Colonic mucosa (tissue), 4 donors: ENCODE results near the gene EFCAB7. TPM values are rescaled to one million over a fixed set of nuclear protein-coding genes. Genes with fewer than 3 reads are reported as not detected.
"Not testable (repeated sequence)": the region's sequence is repeated elsewhere in the genome, so short reads cannot be mapped to it uniquely, and the experiment has no call there.

Experiments used
- DNase-seq: peaks from one replicate; pipeline ENCODE4 v3.0.0-alpha.2; 2020
- H3K27ac ChIP-seq: fragments of 200-600 bp; one replicate; pipeline ENCODE4 v1.8.0; 2021
- H3K27me3 ChIP-seq: fragments of 200-600 bp; one replicate; pipeline ENCODE4 v1.8.0; 2021
- H3K36me3 ChIP-seq: fragments of 200-600 bp; one replicate; pipeline ENCODE4 v1.8.0; 2021
- H3K4me1 ChIP-seq: fragments of 200-600 bp; one replicate; pipeline ENCODE4 v1.8.0; 2021; ENCODE audit warnings: mild to moderate bottlenecking
- H3K4me3 ChIP-seq: fragments of 200-600 bp; one replicate; pipeline ENCODE4 v1.8.0; 2021
- H3K9ac ChIP-seq, 2 donors: one replicate each; pipeline ENCODE4 v1.7.0; 2013; ENCODE audit warnings: control low read depth in 2 of 2, low read depth in 2 of 2, low read length in 2 of 2
- H3K9me3 ChIP-seq: fragments of 200-600 bp; one replicate; pipeline ENCODE4 v1.8.0; 2021
- intact Hi-C: fragments of 100-400 bp; cut with DNase I; formaldehyde crosslinking; loops from one replicate; pipeline ENCODE4 v1.14.1; 2022
- total RNA-seq, 2 donors: library from RNA; stranded (reverse); fragmentation: NEBNext Ultra II Directional in 1 of 2; extraction: Animal tissue kit (Norgen Biotek cat#: 25700) in 1 of 2; gene quantifications; one replicate each; pipeline ENCODE4 v1.2.1, GENCODE V29; 2021
- TF ChIP-seq, protein P1 (sequence below): fragments of 200-600 bp; IDR thresholded peaks from one replicate; pipeline ENCODE4 v1.8.0; 2022; ENCODE audit warnings: antibody characterized with exemption, mild to moderate bottlenecking
- donor health status: healthy.
- donor health status: DM: no; HTN: no; CAD: no.
- donor health status: DM: no; HTN: no; CAD: no.

EFCAB7 gene
- total RNA-seq, 2 donors from 2014 or later = 2.0 to 3.8 TPM

DNA sequence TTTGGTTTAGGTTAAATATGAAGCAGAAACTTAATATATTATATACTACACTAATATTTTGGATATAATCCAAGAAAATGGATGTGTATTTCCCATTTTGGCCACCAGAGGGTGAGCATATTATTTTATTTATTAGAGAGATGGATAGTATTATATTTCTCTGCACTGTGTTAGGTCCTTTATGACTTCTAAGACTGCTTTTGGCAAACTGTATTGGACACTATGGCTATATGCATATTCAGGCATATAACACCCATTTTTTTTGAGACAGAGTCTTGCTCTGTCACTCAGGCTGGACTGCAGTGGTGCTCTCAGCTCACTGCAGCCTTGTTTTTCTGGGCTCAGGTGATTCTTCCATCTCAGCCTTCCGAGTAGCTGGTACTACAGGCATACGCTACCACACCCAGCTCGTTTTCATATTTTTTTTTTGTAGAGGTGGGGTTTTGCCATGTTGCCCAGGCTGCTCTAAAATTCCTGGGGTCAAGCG lies 52.1 kb downstream of the EFCAB7 start:
- Histone ChIP-seq H3K9ac (no peak overlapping the region), H3K36me3 (no peaks in the 10 kb centered on the region), H3K4me1 (no peaks in the 10 kb centered on the region), H3K9me3 (no peaks in the 10 kb centered on the region), H3K4me3 (no peak overlapping the region), H3K27me3 (no peaks in the 10 kb centered on the region), H3K27ac (no peak overlapping the region)
- no peak for DNase-seq
- TF ChIP-seq, protein P1, sequence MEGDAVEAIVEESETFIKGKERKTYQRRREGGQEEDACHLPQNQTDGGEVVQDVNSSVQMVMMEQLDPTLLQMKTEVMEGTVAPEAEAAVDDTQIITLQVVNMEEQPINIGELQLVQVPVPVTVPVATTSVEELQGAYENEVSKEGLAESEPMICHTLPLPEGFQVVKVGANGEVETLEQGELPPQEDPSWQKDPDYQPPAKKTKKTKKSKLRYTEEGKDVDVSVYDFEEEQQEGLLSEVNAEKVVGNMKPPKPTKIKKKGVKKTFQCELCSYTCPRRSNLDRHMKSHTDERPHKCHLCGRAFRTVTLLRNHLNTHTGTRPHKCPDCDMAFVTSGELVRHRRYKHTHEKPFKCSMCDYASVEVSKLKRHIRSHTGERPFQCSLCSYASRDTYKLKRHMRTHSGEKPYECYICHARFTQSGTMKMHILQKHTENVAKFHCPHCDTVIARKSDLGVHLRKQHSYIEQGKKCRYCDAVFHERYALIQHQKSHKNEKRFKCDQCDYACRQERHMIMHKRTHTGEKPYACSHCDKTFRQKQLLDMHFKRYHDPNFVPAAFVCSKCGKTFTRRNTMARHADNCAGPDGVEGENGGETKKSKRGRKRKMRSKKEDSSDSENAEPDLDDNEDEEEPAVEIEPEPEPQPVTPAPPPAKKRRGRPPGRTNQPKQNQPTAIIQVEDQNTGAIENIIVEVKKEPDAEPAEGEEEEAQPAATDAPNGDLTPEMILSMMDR = peak; percentile 82
- intact Hi-C loops = loop anchor here (10.0 kb wide), 1 partner anchor 669 kb away; no protein-coding TSS in a partner anchor

DNA sequence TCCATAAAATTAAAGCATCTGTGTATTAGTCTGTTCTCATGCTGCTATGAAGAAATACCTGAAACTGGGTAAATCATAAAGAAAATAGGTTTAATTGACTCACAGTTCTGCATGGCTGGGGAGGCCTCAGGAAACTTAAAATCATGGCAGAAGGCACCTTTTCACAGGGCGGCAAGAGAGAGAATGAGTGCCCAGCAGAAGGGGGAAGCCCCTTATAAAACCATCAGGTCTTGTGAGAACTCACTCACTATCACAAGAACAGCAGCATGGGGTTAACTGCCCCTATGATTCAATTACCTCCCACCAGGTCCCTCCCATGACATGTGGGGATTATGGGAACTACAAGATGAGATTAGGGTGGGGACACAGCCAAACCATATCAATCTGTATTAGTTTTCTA lies 63.0 kb downstream of the EFCAB7 start:
- H3K4me3 ChIP-seq, H3K27ac ChIP-seq, H3K4me1 ChIP-seq, DNase-seq, H3K27me3 ChIP-seq, H3K9ac ChIP-seq, H3K36me3 ChIP-seq, H3K9me3 ChIP-seq, intact Hi-C loops: not testable (repeated sequence)

DNA sequence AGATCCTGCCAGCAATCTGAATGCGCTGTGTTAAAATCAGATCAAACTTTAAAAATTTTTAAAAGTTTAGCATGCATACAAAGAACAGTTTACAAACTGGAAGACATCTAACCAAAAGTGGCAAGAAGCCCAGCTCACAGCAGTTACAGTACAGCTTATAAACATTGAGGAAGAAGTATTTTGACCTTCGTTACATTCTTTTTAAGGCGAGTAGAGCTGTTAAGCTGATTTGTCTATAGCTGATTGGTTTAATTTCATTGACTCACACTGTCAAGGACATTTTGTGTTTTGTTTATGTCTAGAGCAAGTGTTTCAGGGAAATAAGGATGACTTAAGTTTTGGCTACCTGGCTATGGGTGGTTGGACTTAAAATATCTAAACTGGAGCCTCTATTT lies 66.8 kb downstream of the EFCAB7 start:
- no peaks in the 10 kb centered on the region for H3K36me3 ChIP-seq
- peak overlapping the region; percentile 35 for H3K27ac ChIP-seq
- H3K4me3 ChIP-seq = no peak overlapping the region
- DNase-seq = no peak
- intact Hi-C loops = no loop called here
- H3K9ac ChIP-seq = no peak overlapping the region
- no peaks in the 10 kb centered on the region for H3K27me3 ChIP-seq
- TF ChIP-seq, protein P1 = no peak
- no peaks in the 10 kb centered on the region for H3K4me1 ChIP-seq
- no peaks in the 10 kb centered on the region for H3K9me3 ChIP-seq

DNA sequence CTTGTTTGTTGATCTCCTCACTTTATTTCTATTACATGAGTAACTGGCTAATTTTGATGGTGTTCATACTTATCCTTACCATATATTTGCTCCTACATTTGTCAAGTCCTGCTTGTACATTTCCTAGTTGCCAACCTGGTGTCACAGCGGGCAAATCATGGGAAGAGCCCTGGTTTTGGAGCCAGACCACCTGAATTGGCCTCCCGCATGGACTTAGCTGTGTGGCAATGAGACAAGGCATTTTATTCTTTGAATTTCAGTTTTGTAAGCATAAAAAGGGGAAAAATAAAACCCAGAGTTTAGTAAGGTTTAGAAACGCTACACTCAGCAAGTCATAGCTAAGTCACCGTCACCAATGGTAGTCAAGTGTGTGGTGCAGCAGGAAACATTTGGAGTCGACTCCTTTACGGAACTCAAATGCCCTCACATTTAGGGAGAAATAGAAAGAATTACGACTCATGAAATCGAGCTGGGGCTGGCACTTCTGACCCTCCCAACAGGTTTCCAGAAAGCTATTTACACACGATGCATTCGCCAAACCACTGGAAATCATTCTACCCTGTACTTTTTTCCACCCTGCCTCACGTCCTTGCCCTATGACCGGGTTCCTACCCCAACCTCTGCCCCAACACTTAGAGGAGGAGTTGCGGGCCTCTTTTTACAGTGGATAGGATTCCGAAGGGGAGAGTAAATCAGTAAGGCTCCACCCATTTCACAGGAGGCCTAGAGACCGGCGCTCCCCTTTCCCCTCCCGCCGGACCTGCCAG lies 69.4 kb downstream of the EFCAB7 start:
- no peaks in the 10 kb centered on the region for H3K27me3 ChIP-seq
- H3K36me3 ChIP-seq = no peaks in the 10 kb centered on the region
- H3K9me3 ChIP-seq = no peaks in the 10 kb centered on the region
- TF ChIP-seq, protein P1 = no peak
- intact Hi-C loops = no loop called here
- H3K9ac ChIP-seq = peak overlapping the region; percentile 91 to 95
- peak overlapping the region; percentile 76 for H3K4me3 ChIP-seq
- DNase-seq = peak; percentile 80
- peak overlapping the region; percentile 93 for H3K27ac ChIP-seq
- H3K4me1 ChIP-seq = no peaks in the 10 kb centered on the region

DNA sequence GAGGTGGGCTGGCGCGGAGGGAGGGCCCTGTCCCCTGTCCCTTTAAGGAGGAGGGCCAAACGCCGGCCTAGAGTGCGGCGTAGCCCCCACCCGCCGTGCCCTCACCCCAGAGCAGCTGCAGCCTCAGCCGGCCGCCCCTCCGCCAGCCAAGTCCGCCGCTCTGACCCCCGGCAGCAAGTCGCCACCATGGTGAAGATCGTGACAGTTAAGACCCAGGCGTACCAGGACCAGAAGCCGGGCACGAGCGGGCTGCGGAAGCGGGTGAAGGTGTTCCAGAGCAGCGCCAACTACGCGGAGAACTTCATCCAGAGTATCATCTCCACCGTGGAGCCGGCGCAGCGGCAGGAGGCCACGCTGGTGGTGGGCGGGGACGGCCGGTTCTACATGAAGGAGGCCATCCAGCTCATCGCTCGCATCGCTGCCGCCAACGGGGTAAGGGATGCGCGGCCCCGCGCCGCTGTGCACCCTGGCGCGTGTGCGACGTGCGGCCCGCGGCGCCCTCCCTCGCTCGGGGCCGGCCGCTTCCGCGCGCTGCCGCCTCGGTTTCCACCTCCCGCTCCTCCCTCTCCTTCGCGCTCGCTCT lies 70.1 kb downstream of the EFCAB7 start, which contains the start of gene PGM1:
Gene PGM1 (plus strand): TSS at position 109 of the 583 bp plus-strand sequence. CDS start 78 bp downstream, at position 187.
- Histone ChIP-seq H3K27ac (peak within 1 kb of the TSS; percentile 93), H3K4me3 (peak within 1 kb of the TSS; percentile 76), H3K4me1 (no peaks in the 10 kb centered on the region), H3K27me3 (no peaks in the 10 kb centered on the region), H3K9ac (peak within 1 kb of the TSS; percentile 91 to 95), H3K36me3 (no peaks in the 10 kb centered on the region), H3K9me3 (no peaks in the 10 kb centered on the region)
- TF ChIP-seq, protein P1 = no peak
- intact Hi-C loops = no loop called here
- DNase-seq = peak; percentile 70
